ENCODE results near the gene CDKL2.

Gene CDKL2

DNA sequence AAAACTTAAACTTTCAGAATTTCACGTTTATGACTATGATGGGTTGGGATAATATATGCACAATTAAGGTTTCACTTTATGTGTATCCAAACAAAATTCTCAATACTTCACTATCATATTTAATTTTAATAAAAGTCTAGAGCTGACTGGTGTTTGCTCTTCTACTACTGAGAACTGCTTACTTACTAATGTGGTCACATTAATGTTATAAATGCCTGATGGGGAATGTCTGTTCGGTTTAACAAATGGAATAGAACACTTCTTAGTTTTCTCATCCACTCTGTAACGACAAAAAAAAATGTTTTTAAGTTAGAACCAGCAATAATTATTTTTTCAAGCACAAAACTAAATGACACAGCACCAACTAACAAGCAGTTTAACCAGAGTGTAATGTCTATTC lies 34.3 kb downstream of the CDKL2 start:
- no peaks in the 10 kb centered on the region for H3K79me2 ChIP-seq (ENCODE audit: insufficient read depth, low read length)
- no peaks in the 10 kb centered on the region for H3K27me3 ChIP-seq (ENCODE audit: low read length)
- H2AFZ ChIP-seq (ENCODE audit: low read depth, low read length, severe bottlenecking), result no peak overlapping the region
- H3K9ac ChIP-seq (ENCODE audit: low read length), result no peak overlapping the region
- H3F3A ChIP-seq (ENCODE audit: insufficient read depth), result no peaks in the 10 kb centered on the region
- no peak overlapping the region for H3K4me3 ChIP-seq (ENCODE audit: insufficient read depth, low read length, poor library complexity, severe bottlenecking)
- no peaks in the 10 kb centered on the region for H4K20me1 ChIP-seq (ENCODE audit: low read depth, low read length)
- TF ChIP-seq, protein P1, sequence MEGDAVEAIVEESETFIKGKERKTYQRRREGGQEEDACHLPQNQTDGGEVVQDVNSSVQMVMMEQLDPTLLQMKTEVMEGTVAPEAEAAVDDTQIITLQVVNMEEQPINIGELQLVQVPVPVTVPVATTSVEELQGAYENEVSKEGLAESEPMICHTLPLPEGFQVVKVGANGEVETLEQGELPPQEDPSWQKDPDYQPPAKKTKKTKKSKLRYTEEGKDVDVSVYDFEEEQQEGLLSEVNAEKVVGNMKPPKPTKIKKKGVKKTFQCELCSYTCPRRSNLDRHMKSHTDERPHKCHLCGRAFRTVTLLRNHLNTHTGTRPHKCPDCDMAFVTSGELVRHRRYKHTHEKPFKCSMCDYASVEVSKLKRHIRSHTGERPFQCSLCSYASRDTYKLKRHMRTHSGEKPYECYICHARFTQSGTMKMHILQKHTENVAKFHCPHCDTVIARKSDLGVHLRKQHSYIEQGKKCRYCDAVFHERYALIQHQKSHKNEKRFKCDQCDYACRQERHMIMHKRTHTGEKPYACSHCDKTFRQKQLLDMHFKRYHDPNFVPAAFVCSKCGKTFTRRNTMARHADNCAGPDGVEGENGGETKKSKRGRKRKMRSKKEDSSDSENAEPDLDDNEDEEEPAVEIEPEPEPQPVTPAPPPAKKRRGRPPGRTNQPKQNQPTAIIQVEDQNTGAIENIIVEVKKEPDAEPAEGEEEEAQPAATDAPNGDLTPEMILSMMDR (IDR thresholded peaks at IDR 0.05; ENCODE audit: insufficient read depth, low read length, poor library complexity, severe bottlenecking), result no peak
- TF ChIP-seq EZH2phosphoT487 (conservative IDR thresholded peaks at IDR 0.05; ENCODE audit: low read length), result no peak
- no peak overlapping the region for H3K27ac ChIP-seq (ENCODE audit: low read depth, low read length)
- no peaks in the 10 kb centered on the region for H3K36me3 ChIP-seq (ENCODE audit: low read length)
- H3K9me3 ChIP-seq (ENCODE audit: insufficient read depth, low read length), result no peaks in the 10 kb centered on the region
- no peak overlapping the region for H3K4me2 ChIP-seq (ENCODE audit: low read depth, low read length, poor library complexity, severe bottlenecking)
- H3K9me2 ChIP-seq (replicated peaks; ENCODE audit: insufficient read depth, low read length), result no peaks in the 10 kb centered on the region

DNA sequence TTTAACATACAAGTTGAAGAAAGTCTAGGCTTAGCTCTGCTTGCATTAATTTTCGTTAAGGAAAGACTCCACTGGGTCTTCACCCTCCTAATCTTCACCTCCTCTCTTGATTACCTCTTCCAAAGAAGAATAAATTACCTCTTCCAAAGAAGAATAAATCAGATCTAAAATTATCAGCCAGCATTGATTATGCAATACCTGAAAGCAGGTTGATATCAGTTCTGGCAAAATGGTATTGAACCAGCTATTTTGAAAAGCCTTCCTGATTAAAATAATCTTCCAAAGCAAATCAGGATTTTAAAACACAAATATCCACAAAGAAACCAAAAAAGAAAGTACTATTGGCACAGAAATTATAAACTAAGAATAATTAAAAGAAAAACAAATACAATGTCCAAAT lies 36.9 kb downstream of the CDKL2 start:
- no peak overlapping the region for H2AFZ ChIP-seq (ENCODE audit: low read depth, low read length, severe bottlenecking)
- TF ChIP-seq, protein P1 (IDR thresholded peaks at IDR 0.05; ENCODE audit: insufficient read depth, low read length, poor library complexity, severe bottlenecking), result no peak
- no peak for TF ChIP-seq EZH2phosphoT487 (conservative IDR thresholded peaks at IDR 0.05; ENCODE audit: low read length)
- H3F3A ChIP-seq (ENCODE audit: insufficient read depth), result no peaks in the 10 kb centered on the region
- H3K4me2 ChIP-seq (ENCODE audit: low read depth, low read length, poor library complexity, severe bottlenecking), result no peak overlapping the region
- H3K36me3 ChIP-seq (ENCODE audit: low read length), result no peaks in the 10 kb centered on the region
- no peaks in the 10 kb centered on the region for H3K9me2 ChIP-seq (replicated peaks; ENCODE audit: insufficient read depth, low read length)
- H3K27me3 ChIP-seq (ENCODE audit: low read length), result no peaks in the 10 kb centered on the region
- no peak overlapping the region for H3K27ac ChIP-seq (ENCODE audit: low read depth, low read length)
- H3K9me3 ChIP-seq (ENCODE audit: insufficient read depth, low read length), result no peaks in the 10 kb centered on the region
- H4K20me1 ChIP-seq (ENCODE audit: low read depth, low read length), result no peaks in the 10 kb centered on the region
- H3K4me3 ChIP-seq (ENCODE audit: insufficient read depth, low read length, poor library complexity, severe bottlenecking), result no peak overlapping the region
- H3K79me2 ChIP-seq (ENCODE audit: insufficient read depth, low read length), result no peaks in the 10 kb centered on the region
- H3K9ac ChIP-seq (ENCODE audit: low read length), result no peak overlapping the region

DNA sequence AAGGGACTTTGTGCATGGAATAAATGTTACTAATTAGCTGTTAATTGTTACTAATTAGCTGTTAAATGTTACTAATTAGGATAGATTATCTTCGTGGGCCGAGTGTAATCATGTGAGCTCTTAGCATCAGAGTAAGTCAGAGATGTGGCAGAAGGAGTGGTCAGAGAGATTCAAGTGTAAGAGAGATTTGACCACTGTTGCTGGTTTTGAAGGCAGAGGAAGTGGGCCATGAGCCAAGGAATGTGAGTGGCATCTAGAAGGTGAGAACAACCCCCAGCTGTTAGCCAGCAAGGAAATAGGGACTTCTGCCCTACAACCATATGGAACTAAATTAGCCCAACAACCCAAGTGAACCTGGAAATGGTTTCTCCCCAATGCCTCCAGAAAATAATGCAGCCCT lies 46.3 kb downstream of the CDKL2 start:
- H3K9ac ChIP-seq (ENCODE audit: low read length), result no peak overlapping the region
- H3K9me2 ChIP-seq (replicated peaks; ENCODE audit: insufficient read depth, low read length), result no peaks in the 10 kb centered on the region
- H3K79me2 ChIP-seq (ENCODE audit: insufficient read depth, low read length), result no peaks in the 10 kb centered on the region
- TF ChIP-seq, protein P1 (IDR thresholded peaks at IDR 0.05; ENCODE audit: insufficient read depth, low read length, poor library complexity, severe bottlenecking), result no peak
- TF ChIP-seq EZH2phosphoT487 (conservative IDR thresholded peaks at IDR 0.05; ENCODE audit: low read length), result no peak
- H3K27me3 ChIP-seq (ENCODE audit: low read length), result no peaks in the 10 kb centered on the region
- H3K36me3 ChIP-seq (ENCODE audit: low read length), result no peaks in the 10 kb centered on the region
- no peak overlapping the region for H3K4me3 ChIP-seq (ENCODE audit: insufficient read depth, low read length, poor library complexity, severe bottlenecking)
- H3K4me2 ChIP-seq (ENCODE audit: low read depth, low read length, poor library complexity, severe bottlenecking), result no peak overlapping the region
- no peak overlapping the region for H2AFZ ChIP-seq (ENCODE audit: low read depth, low read length, severe bottlenecking)
- H4K20me1 ChIP-seq (ENCODE audit: low read depth, low read length), result no peaks in the 10 kb centered on the region
- H3K27ac ChIP-seq (ENCODE audit: low read depth, low read length), result no peak overlapping the region
- H3F3A ChIP-seq (ENCODE audit: insufficient read depth), result no peaks in the 10 kb centered on the region
- no peaks in the 10 kb centered on the region for H3K9me3 ChIP-seq (ENCODE audit: insufficient read depth, low read length)
